Osteoblast (primary cell): ENCODE measurements around the gene ENAM. TPM values are rescaled to one million over a fixed set of nuclear protein-coding genes. Genes with fewer than 3 reads are reported as not detected.
A peak's percentile ranks its signal among the peaks of the same experiment; 100 is the strongest.
"Not testable (repeated sequence)": the region's sequence is repeated elsewhere in the genome, so short reads cannot be mapped to it uniquely, and the experiment has no call there.

Source experiments
- DNase-seq: peaks from one replicate; pipeline ENCODE4 v3.0.0; 2011; ENCODE audit warnings: low spot score, mixed read lengths; ENCODE audit not compliant: insufficient read length; ENCODE audit errors: missing footprints
- H2AFZ ChIP-seq: 2 replicates; pipeline ENCODE4 v1.6.0; 2011; ENCODE audit warnings: mild to moderate bottlenecking, low read length
- H3K27ac ChIP-seq: 2 replicates; pipeline ENCODE4 v1.5.1; 2011; ENCODE audit warnings: mild to moderate bottlenecking, low read depth, low read length, moderate library complexity
- H3K27me3 ChIP-seq: 2 replicates; pipeline ENCODE4 v1.6.0; 2012; ENCODE audit warnings: mild to moderate bottlenecking, control low read depth, inconsistent platforms, low read length, moderate library complexity; ENCODE audit not compliant: insufficient read depth
- H3K36me3 ChIP-seq: 2 replicates; pipeline ENCODE4 v1.5.1; 2011; ENCODE audit warnings: mild to moderate bottlenecking, low read length, control low read depth, moderate library complexity; ENCODE audit not compliant: insufficient read depth
- H3K4me1 ChIP-seq: 2 replicates; pipeline ENCODE4 v1.5.1; 2011; ENCODE audit warnings: mild to moderate bottlenecking, low read length, control low read depth, moderate library complexity; ENCODE audit not compliant: insufficient read depth
- H3K4me2 ChIP-seq: 2 replicates; pipeline ENCODE4 v1.6.0; 2011; ENCODE audit warnings: mild to moderate bottlenecking, low read length; ENCODE audit not compliant: insufficient read depth
- H3K4me3 ChIP-seq: fragments of 200-600 bp; sonication (generic); 3 replicates; pipeline ENCODE4 v1.5.1; 2012; ENCODE audit warnings: mild to moderate bottlenecking, low read length, inconsistent platforms; ENCODE audit not compliant: insufficient read depth
- H3K79me2 ChIP-seq: 2 replicates; pipeline ENCODE4 v1.6.0; 2012; ENCODE audit warnings: mild to moderate bottlenecking, low read length, control low read depth, inconsistent platforms; ENCODE audit not compliant: insufficient read depth
- H3K9me3 ChIP-seq: 2 replicates; pipeline ENCODE4 v1.5.1; 2011; ENCODE audit warnings: low read depth, low read length, control low read depth
- H4K20me1 ChIP-seq: 2 replicates; pipeline ENCODE4 v1.6.0; 2012; ENCODE audit warnings: mild to moderate bottlenecking, low read length, control low read depth; ENCODE audit not compliant: insufficient read depth
- total RNA-seq: library from RNA; depleted of rRNA; stranded (reverse); fragments of >200 nt; gene quantifications from 2 replicates; pipeline ENCODE4 v1.2.3, GENCODE V29; 2012
- TF ChIP-seq, protein P1 (sequence below): IDR thresholded peaks from 2 replicates; pipeline ENCODE4 v1.5.1; 2011; ENCODE audit warnings: mild to moderate bottlenecking, low read depth, low read length, moderate library complexity; ENCODE audit errors: extremely low read depth

ENAM gene
- total RNA-seq, 1 donor: not detected

DNA sequence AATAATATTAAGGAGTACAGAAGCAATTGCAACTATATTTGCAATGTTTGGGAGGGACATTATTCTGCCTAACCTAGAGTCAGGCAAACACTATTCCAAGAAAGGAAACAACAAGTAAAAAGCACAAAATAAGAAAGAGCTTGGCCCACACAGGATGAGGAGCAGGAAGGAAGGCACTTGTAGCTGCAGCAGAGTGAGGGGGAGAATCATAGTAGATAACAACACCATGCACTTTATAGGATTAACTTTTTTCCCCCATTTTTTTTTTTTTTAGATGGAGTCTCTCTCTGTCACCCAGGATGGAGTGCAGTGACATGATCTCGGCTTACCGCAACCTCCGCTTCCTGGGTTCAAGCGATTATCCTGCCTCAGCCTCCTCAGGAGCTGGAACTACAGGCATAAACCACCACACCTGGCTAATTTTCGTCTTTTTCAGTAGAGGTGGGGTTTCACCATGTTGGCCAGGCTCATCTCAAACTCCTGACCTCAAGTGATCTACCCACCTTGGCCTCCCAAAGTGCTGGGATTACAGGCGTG is 48.1 kb downstream of the ENAM start:
- Histone ChIP-seq H4K20me1 (no peaks in the 10 kb centered on the region), H3K27ac (peak overlapping the region; percentile 62), H3K4me1 (peaks cover 4% of the 10 kb centered on the region), H3K4me3 (no peak overlapping the region), H3K79me2 (no peaks in the 10 kb centered on the region), H3K9me3 (no peaks in the 10 kb centered on the region), H3K4me2 (peak overlapping the region; percentile 22), H2AFZ (no peak overlapping the region), H3K27me3 (no peaks in the 10 kb centered on the region), H3K36me3 (no peaks in the 10 kb centered on the region)
- TF ChIP-seq, protein P1, sequence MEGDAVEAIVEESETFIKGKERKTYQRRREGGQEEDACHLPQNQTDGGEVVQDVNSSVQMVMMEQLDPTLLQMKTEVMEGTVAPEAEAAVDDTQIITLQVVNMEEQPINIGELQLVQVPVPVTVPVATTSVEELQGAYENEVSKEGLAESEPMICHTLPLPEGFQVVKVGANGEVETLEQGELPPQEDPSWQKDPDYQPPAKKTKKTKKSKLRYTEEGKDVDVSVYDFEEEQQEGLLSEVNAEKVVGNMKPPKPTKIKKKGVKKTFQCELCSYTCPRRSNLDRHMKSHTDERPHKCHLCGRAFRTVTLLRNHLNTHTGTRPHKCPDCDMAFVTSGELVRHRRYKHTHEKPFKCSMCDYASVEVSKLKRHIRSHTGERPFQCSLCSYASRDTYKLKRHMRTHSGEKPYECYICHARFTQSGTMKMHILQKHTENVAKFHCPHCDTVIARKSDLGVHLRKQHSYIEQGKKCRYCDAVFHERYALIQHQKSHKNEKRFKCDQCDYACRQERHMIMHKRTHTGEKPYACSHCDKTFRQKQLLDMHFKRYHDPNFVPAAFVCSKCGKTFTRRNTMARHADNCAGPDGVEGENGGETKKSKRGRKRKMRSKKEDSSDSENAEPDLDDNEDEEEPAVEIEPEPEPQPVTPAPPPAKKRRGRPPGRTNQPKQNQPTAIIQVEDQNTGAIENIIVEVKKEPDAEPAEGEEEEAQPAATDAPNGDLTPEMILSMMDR: no peak
- no peak for DNase-seq

DNA sequence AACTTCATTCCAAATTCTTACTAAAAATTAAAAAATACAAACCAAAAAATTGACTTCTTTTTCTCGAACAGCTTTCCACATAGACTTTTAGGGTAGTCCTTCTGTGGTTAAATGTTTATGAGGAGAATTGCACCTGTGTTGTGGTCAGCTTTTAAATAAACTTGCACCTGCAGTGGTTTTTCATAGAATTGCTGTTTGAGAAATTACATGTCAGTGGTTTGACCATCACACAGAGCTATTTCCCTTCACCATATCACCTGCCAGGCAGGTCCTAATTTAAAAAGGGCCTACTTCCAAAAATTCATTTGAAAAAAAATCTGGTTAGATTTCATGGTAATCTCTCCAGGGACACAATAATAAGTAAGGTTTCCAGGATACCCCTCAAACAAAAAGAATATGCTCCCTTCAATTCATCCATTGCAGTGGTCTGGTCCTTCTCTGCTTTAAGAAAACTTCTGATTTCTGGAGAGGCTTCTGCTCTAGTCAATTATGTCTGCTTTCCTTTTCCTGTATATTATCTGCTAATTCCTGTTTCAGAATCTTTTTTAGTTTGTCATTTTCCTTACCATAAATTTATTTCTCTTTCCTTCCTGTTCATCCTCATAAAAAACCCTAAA is 49.9 kb downstream of the ENAM start:
- peaks cover 4% of the 10 kb centered on the region for H3K4me1 ChIP-seq
- H3K4me3 ChIP-seq: no peak overlapping the region
- TF ChIP-seq, protein P1: no peak
- H3K4me2 ChIP-seq: no peak overlapping the region
- no peak overlapping the region for H2AFZ ChIP-seq
- H3K79me2 ChIP-seq: no peaks in the 10 kb centered on the region
- no peak for DNase-seq
- no peaks in the 10 kb centered on the region for H3K27me3 ChIP-seq
- H3K36me3 ChIP-seq: no peaks in the 10 kb centered on the region
- no peak overlapping the region for H3K27ac ChIP-seq
- no peaks in the 10 kb centered on the region for H3K9me3 ChIP-seq
- H4K20me1 ChIP-seq: no peaks in the 10 kb centered on the region

DNA sequence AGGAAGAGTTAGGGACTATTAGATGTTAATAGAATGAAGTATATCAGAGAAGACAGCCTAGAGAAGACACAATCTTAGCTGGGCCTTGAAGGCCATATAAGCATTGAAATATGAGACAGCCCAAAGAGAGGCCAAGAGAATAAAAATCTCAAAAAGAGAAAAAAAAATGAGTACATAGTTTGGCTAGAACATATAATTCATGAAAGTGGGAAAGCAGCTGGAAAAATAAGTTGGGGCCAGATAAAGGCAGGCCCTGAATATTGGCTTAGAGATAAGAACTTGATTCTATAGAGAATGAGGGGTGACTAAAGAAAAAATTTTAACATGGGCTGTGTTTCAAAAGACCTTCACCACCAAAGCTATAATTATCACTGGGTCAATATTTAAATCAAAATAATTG is 52.4 kb downstream of the ENAM start:
- Histone ChIP-seq H3K4me3 (no peak overlapping the region), H3K79me2 (no peaks in the 10 kb centered on the region), H3K4me1 (peaks cover 4% of the 10 kb centered on the region), H3K27me3 (no peaks in the 10 kb centered on the region), H3K36me3 (no peaks in the 10 kb centered on the region), H2AFZ (no peak overlapping the region), H4K20me1 (no peaks in the 10 kb centered on the region), H3K9me3 (no peaks in the 10 kb centered on the region), H3K27ac (no peak overlapping the region), H3K4me2 (no peak overlapping the region)
- TF ChIP-seq, protein P1: no peak
- no peak for DNase-seq

DNA sequence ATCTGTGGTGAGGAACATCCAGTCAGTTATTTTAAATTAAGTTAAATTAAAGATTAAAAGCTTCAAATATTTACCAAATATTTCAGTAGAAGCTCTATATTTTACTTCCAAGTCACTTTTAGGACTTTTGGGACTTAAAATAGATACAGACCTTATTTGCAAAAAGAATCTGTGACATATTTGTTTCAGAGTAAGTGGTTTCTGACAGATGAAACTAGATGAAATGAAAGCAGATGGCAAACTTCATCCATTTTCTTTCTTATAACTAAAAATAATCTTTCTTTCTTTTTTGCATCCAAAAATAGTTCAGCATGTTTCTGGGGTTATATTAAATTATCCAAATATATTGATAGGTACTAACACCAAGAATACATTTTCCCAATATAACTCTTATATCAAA is 53.2 kb downstream of the ENAM start:
- Histone ChIP-seq H3K36me3 (no peaks in the 10 kb centered on the region), H3K4me1 (peaks cover 4% of the 10 kb centered on the region), H3K9me3 (no peaks in the 10 kb centered on the region), H3K4me3 (no peak overlapping the region), H4K20me1 (no peaks in the 10 kb centered on the region), H3K4me2 (no peak overlapping the region), H3K27me3 (no peaks in the 10 kb centered on the region), H3K27ac (no peak overlapping the region), H3K79me2 (no peaks in the 10 kb centered on the region), H2AFZ (no peak overlapping the region)
- no peak for DNase-seq
- TF ChIP-seq, protein P1: no peak

DNA sequence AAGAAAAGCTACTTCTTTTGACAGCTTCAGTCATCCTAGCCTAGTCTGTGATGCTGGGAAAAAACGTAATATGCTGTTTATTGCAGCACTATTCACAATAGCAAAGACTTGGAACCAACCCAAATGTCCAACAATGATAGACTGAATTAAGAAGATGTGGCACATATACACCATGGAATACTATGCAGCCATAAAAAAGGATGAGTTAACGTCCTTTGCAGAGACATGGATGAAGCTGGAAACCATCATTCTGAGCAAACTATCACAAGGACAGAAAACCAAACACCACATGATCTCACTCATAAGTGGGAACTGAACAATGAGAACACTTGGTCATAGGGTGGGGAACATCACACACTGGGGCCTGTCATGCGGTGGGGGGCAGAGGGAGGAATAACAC is 53.6 kb downstream of the ENAM start:
- not testable (repeated sequence) for H3K9me3 ChIP-seq, H4K20me1 ChIP-seq, H3K36me3 ChIP-seq, H3K79me2 ChIP-seq, H3K27me3 ChIP-seq, DNase-seq, H3K27ac ChIP-seq, H3K4me3 ChIP-seq, H3K4me1 ChIP-seq, H3K4me2 ChIP-seq, H2AFZ ChIP-seq
